ENCODE data around the gene PRTFDC1.
"Not testable (repeated sequence)": the region's sequence is repeated elsewhere in the genome, so short reads cannot be mapped to it uniquely, and the experiment has no call there.

Gene PRTFDC1

GRCh38 chr10:24963521-24964041 lies 11.2 kb upstream of the PRTFDC1 start:
- FAIRE-seq: no peak

- no peak for FAIRE-seq
Measured at GRCh38 chr10:24962995-24963394, 10.6 kb upstream of the PRTFDC1 start.

GRCh38 chr10:24961582-24961981 lies 9.2 kb upstream of the PRTFDC1 start:
- no peak for FAIRE-seq

- FAIRE-seq: no peak
Measured at GRCh38 chr10:24959382-24959730, 7.0 kb upstream of the PRTFDC1 start.

GRCh38 chr10:24958721-24959381 lies 6.4 kb upstream of the PRTFDC1 start:
- peak; percentile 93 for FAIRE-seq

GRCh38 chr10:24958091-24958720 lies 5.8 kb upstream of the PRTFDC1 start:
- peak; percentile 92 for FAIRE-seq

GRCh38 chr10:24957624-24958051 lies 5.2 kb upstream of the PRTFDC1 start:
- FAIRE-seq: not testable (repeated sequence)

- FAIRE-seq: no peak
Measured at GRCh38 chr10:24953675-24954074, 1.3 kb upstream of the PRTFDC1 start.

GRCh38 chr10:24952707-24953645 lies 570 bp upstream of the PRTFDC1 start:
- no peak for FAIRE-seq

- no peak for FAIRE-seq
Measured at GRCh38 chr10:24951201-24952142, 934 bp downstream of the PRTFDC1 start.

GRCh38 chr10:24950439-24950838 lies 2.0 kb downstream of the PRTFDC1 start:
- FAIRE-seq: no peak

- FAIRE-seq: no peak
Measured at GRCh38 chr10:24949616-24950015, 2.8 kb downstream of the PRTFDC1 start.

- FAIRE-seq: no peak
Measured at GRCh38 chr10:24947304-24948097, 4.9 kb downstream of the PRTFDC1 start.

GRCh38 chr10:24944512-24945255 lies 7.7 kb downstream of the PRTFDC1 start:
- FAIRE-seq: no peak

- FAIRE-seq: no peak
Measured at GRCh38 chr10:24938525-24938924, 13.9 kb downstream of the PRTFDC1 start.

GRCh38 chr10:24938076-24938475 lies 14.3 kb downstream of the PRTFDC1 start:
- FAIRE-seq: no peak

GRCh38 chr10:24935504-24936292 lies 16.7 kb downstream of the PRTFDC1 start:
- no peak for FAIRE-seq

- peak; percentile 26 for FAIRE-seq
Measured at GRCh38 chr10:24931236-24931635, 21.2 kb downstream of the PRTFDC1 start.

- FAIRE-seq: no peak
Measured at GRCh38 chr10:24930427-24930826, 22.0 kb downstream of the PRTFDC1 start.

- FAIRE-seq: no peak
Measured at GRCh38 chr10:24929904-24930303, 22.5 kb downstream of the PRTFDC1 start.
